Gastroesophageal sphincter (tissue), 4 donors: ENCODE measurements around the gene ADCY9. TPM values are rescaled to one million over a fixed set of nuclear protein-coding genes. Genes with fewer than 3 reads are reported as not detected.

Experiments
- ATAC-seq: fragments of 150-250 bp; one replicate; pipeline ENCODE4 v1.9.1; 2016; ENCODE audit warnings: mild to moderate bottlenecking, moderate library complexity
- H3K27ac ChIP-seq, 4 donors: fragments of 200-600 bp; sonication (generic) in 3 of 4; 1 replicate in 3 of 4; 2 replicates in 1 of 4; pipeline ENCODE4 v1.5.1; 2016 to 2019
- H3K27me3 ChIP-seq: fragments of 200-600 bp; sonication (generic); one replicate; pipeline ENCODE4 v1.5.1; 2019
- H3K36me3 ChIP-seq, 2 donors: fragments of 200-600 bp; sonication (generic); one replicate each; pipeline ENCODE4 v1.5.1; 2019; ENCODE audit warnings: control low read depth in 1 of 2
- H3K4me1 ChIP-seq, 3 donors: fragments of 200-600 bp; sonication (generic); 1 replicate in 2 of 3; 2 replicates in 1 of 3; pipeline ENCODE4 v1.5.1; 2016 to 2019; ENCODE audit warnings: control low read depth in 2 of 3
- H3K4me3 ChIP-seq, 2 donors: fragments of 200-600 bp; sonication (generic); one replicate each; pipeline ENCODE4 v1.5.1; 2019; ENCODE audit warnings: mild to moderate bottlenecking in 1 of 2, moderate library complexity in 1 of 2
- H3K9me3 ChIP-seq, 3 donors: fragments of 200-600 bp; sonication (generic); one replicate each; pipeline ENCODE4 v1.5.1; 2017 to 2019; ENCODE audit warnings: control low read depth in 2 of 3
- CTCF ChIP-seq, 4 experiments: fragments of 200-600 bp in 2 of 4; fragments of 450-650 bp in 2 of 4; sonication (generic) in 1 of 4; IDR thresholded peaks; one replicate each; pipeline ENCODE4 v1.5.1; 2017 to 2019; ENCODE audit warnings: antibody characterized with exemption in 4 of 4, mild to moderate bottlenecking in 2 of 4, moderate library complexity in 2 of 4
- EP300 ChIP-seq: sonication (generic); formaldehyde crosslinking; IDR thresholded peaks from one replicate; pipeline ENCODE4 v1.6.1; 2017; ENCODE audit warnings: antibody characterized with exemption, mild to moderate bottlenecking
- POLR2A ChIP-seq, 2 donors: fragments of 450-650 bp; IDR thresholded peaks; one replicate each; pipeline ENCODE4 v1.6.1; 2017; ENCODE audit warnings: antibody characterized with exemption in 2 of 2, mild to moderate bottlenecking in 2 of 2, moderate library complexity in 1 of 2
- POLR2AphosphoS5 ChIP-seq: sonication (generic); formaldehyde crosslinking; IDR thresholded peaks from one replicate; pipeline ENCODE4 v1.6.1; 2017; ENCODE audit warnings: antibody characterized with exemption
- WGBS, 2 donors: methylation state at CpG; one replicate each; pipeline ENCODE4 v1.1.5; 2018; ENCODE audit warnings: low coverage in 1 of 2; 5-methylcytosine and 5-hydroxymethylcytosine counted together
- total RNA-seq, 4 donors: library from RNA; depleted of rRNA; stranded (reverse); fragments of >200 nt; gene quantifications; one replicate each; pipeline ENCODE4 v1.1.0, GENCODE V29; 2016

ADCY9 gene
- total RNA-seq, 4 donors from 2014 or later = 33.0 to 83.5 (median 43.4) TPM

GRCh38 chr16:4021070-4021779 lies 95.0 kb downstream of the ADCY9 start:
- 76 to 79% methylated on average over 10 of the region's 14 CpGs for WGBS, 2 donors
- Histone ChIP-seq H3K4me3 (no peak overlapping the region), H3K36me3 (no peaks in the 10 kb centered on the region), H3K9me3 (no peaks in the 10 kb centered on the region), H3K4me1 (peaks cover 0 to 27% (median 3%) of the 10 kb centered on the region in 3 donors), H3K27ac (no peak overlapping the region), H3K27me3 (no peaks in the 10 kb centered on the region)
- no peak for ATAC-seq
- TF ChIP-seq EP300 (no peak), POLR2A (IDR thresholded peaks at IDR 0.05) (no peak), POLR2AphosphoS5 (no peak), CTCF (IDR thresholded peaks at IDR 0.05) (no peak)

GRCh38 chr16:4019371-4019791 lies 96.9 kb downstream of the ADCY9 start:
- H3K4me3 ChIP-seq = peak overlapping the region; percentile 37 to 47
- ATAC-seq = peak; percentile 56
- WGBS, 2 donors = 0% methylated on average over 4 of the region's 5 CpGs; no CpG with 5 or more reads in 1 of the 2 donors
- no peaks in the 10 kb centered on the region for H3K9me3 ChIP-seq
- H3K36me3 ChIP-seq = no peaks in the 10 kb centered on the region
- peaks cover 0 to 27% (median 3%) of the 10 kb centered on the region in 3 donors for H3K4me1 ChIP-seq
- no peaks in the 10 kb centered on the region for H3K27me3 ChIP-seq
- no peak for TF ChIP-seq CTCF (IDR thresholded peaks at IDR 0.05)
- no peak for TF ChIP-seq EP300
- TF ChIP-seq POLR2A (IDR thresholded peaks at IDR 0.05) = no peak
- TF ChIP-seq POLR2AphosphoS5 = no peak
- H3K27ac ChIP-seq = peak overlapping the region; percentile 29 to 72 (median 68)

DNA sequence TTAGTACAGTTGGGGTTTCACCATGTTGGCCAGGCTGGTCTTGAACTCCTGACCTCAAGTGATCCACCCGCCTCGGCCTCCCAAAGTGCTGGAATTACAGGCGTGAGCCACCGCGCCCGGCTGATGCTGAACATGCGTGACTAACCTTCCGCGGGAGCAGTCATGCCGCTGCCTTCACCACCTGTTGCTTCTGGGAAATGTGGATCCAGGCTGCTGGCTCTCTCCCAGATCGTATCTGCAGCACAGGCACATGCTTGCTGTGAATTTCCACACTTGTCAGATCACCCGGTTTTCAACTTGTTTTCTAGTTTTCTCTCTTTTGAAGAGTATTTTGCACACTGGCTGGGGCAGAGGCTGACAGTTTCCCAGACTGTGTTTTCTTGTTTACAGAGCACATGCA lies 97.9 kb downstream of the ADCY9 start:
- no peaks in the 10 kb centered on the region for H3K36me3 ChIP-seq
- TF ChIP-seq CTCF (IDR thresholded peaks at IDR 0.05) (no peak), EP300 (no peak), POLR2AphosphoS5 (peak; percentile 76), POLR2A (IDR thresholded peaks at IDR 0.05) (no peak)
- 71% methylated on average over 6 of the region's 12 CpGs; no CpG with 5 or more reads in 1 of the 2 donors for WGBS, 2 donors
- H3K4me3 ChIP-seq = no peak overlapping the region
- no peaks in the 10 kb centered on the region for H3K9me3 ChIP-seq
- H3K27me3 ChIP-seq = no peaks in the 10 kb centered on the region
- H3K27ac ChIP-seq = peak overlapping the region in 2 of 4 donors; percentile 3 to 72
- no peak for ATAC-seq
- peaks cover 0 to 36% (median 3%) of the 10 kb centered on the region in 3 donors for H3K4me1 ChIP-seq

GRCh38 chr16:4017807-4018206 lies 98.4 kb downstream of the ADCY9 start:
- Histone ChIP-seq H3K4me3 (no peak overlapping the region), H3K9me3 (no peaks in the 10 kb centered on the region), H3K27ac (peak overlapping the region in 1 of 4 donors; percentile 3), H3K4me1 (peaks cover 0 to 41% (median 7%) of the 10 kb centered on the region in 3 donors), H3K36me3 (no peaks in the 10 kb centered on the region), H3K27me3 (no peaks in the 10 kb centered on the region)
- TF ChIP-seq POLR2AphosphoS5 (no peak), POLR2A (IDR thresholded peaks at IDR 0.05) (no peak), CTCF (IDR thresholded peaks at IDR 0.05) (no peak)
- ATAC-seq = no peak
- 83 to 89% methylated on average over 8 to 14 of the region's 14 CpGs for WGBS, 2 donors

- no peaks in the 10 kb centered on the region for H3K9me3 ChIP-seq
- H3K27ac ChIP-seq = peak overlapping the region in 2 of 4 donors; percentile 13 to 17
- no peak overlapping the region for H3K4me3 ChIP-seq
- peaks cover 0 to 44% (median 10%) of the 10 kb centered on the region in 3 donors for H3K4me1 ChIP-seq
- ATAC-seq = no peak
- H3K36me3 ChIP-seq = no peaks in the 10 kb centered on the region
- no peaks in the 10 kb centered on the region for H3K27me3 ChIP-seq
- TF ChIP-seq POLR2A (IDR thresholded peaks at IDR 0.05) = no peak
- no peak for TF ChIP-seq POLR2AphosphoS5
- no peak for TF ChIP-seq EP300
- TF ChIP-seq CTCF (IDR thresholded peaks at IDR 0.05) = no peak
- WGBS, 2 donors = 67 to 68% methylated on average over 4 of the region's 4 CpGs
Measured at GRCh38 chr16:4016658-4017057, 99.6 kb downstream of the ADCY9 start.
